Upper lobe of right lung (tissue), 1 donor: Measurements from ENCODE around the gene RXRA. TPM values are rescaled to one million over a fixed set of nuclear protein-coding genes. Genes with fewer than 3 reads are reported as not detected.

Source experiments
- ATAC-seq: fragments of 200-7000 bp; cut with Tn5 transposase; one replicate; pipeline ENCODE4 v1.9.1; 2020; ENCODE audit warnings: mild to moderate bottlenecking, moderate library complexity
- DNase-seq: peaks from one replicate; pipeline ENCODE4 v3.0.0-alpha.2; 2020
- H3K27ac ChIP-seq: fragments of 200-600 bp; one replicate; pipeline ENCODE4 v1.8.0; 2022
- H3K27me3 ChIP-seq: fragments of 200-600 bp; one replicate; pipeline ENCODE4 v1.8.0; 2022; ENCODE audit warnings: mild to moderate bottlenecking
- H3K36me3 ChIP-seq: fragments of 200-600 bp; one replicate; pipeline ENCODE4 v1.8.0; 2022
- H3K4me1 ChIP-seq: fragments of 200-600 bp; one replicate; pipeline ENCODE4 v1.8.0; 2022
- H3K4me3 ChIP-seq: fragments of 200-600 bp; one replicate; pipeline ENCODE4 v1.8.0; 2022; ENCODE audit warnings: mild to moderate bottlenecking
- H3K9me3 ChIP-seq: fragments of 200-600 bp; one replicate; pipeline ENCODE4 v1.8.0; 2022
- intact Hi-C: fragments of 100-400 bp; cut with DNase I; formaldehyde crosslinking; loops from one replicate; pipeline ENCODE4 v1.11.0; 2022
- total RNA-seq: library from RNA; stranded (reverse); fragmentation: NEBNext Ultra II Directional; extraction: Animal tissue kit (Norgen Biotek cat#: 25700); gene quantifications from one replicate; pipeline ENCODE4 v1.2.1, GENCODE V29; 2021
- TF ChIP-seq, protein P1 (sequence below): fragments of 200-600 bp; IDR thresholded peaks from one replicate; pipeline ENCODE4 v1.8.0; 2022; ENCODE audit warnings: antibody characterized with exemption
- donor health status: DM: no; HTN: yes; CAD: no; lungs with severe emphysema.

Gene RXRA
- total RNA-seq, 1 donor from 2014 or later, result 80.6 TPM

DNA sequence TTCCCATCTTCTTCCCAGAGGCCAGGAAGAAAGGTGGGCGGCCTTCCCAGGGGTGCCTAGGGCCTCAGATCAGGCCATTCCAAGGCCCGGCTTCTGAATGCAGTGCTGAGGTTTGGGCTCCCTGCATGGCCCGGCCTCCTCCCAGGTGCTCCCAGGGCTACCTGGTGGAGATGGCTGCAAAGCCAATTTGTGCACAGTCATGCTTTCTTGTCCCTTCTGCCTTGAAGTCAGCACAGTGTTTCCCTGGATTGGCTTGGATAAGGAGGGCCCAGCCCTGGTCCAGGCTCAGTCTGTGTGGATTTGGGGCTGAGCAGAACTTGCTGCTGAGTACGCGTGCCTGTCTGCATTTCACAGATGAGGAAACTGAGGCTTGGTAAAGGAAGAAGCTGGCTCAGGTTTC is 72.5 kb downstream of the RXRA start:
- Histone ChIP-seq H3K27me3 (no peaks in the 10 kb centered on the region), H3K9me3 (peaks cover 4% of the 10 kb centered on the region), H3K4me1 (peaks cover 48% of the 10 kb centered on the region), H3K4me3 (no peak overlapping the region), H3K36me3 (no peaks in the 10 kb centered on the region), H3K27ac (no peak overlapping the region)
- ATAC-seq (no peak), DNase-seq (no peak)
- intact Hi-C loops, result no loop called here
- TF ChIP-seq, protein P1, sequence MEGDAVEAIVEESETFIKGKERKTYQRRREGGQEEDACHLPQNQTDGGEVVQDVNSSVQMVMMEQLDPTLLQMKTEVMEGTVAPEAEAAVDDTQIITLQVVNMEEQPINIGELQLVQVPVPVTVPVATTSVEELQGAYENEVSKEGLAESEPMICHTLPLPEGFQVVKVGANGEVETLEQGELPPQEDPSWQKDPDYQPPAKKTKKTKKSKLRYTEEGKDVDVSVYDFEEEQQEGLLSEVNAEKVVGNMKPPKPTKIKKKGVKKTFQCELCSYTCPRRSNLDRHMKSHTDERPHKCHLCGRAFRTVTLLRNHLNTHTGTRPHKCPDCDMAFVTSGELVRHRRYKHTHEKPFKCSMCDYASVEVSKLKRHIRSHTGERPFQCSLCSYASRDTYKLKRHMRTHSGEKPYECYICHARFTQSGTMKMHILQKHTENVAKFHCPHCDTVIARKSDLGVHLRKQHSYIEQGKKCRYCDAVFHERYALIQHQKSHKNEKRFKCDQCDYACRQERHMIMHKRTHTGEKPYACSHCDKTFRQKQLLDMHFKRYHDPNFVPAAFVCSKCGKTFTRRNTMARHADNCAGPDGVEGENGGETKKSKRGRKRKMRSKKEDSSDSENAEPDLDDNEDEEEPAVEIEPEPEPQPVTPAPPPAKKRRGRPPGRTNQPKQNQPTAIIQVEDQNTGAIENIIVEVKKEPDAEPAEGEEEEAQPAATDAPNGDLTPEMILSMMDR, result no peak

DNA sequence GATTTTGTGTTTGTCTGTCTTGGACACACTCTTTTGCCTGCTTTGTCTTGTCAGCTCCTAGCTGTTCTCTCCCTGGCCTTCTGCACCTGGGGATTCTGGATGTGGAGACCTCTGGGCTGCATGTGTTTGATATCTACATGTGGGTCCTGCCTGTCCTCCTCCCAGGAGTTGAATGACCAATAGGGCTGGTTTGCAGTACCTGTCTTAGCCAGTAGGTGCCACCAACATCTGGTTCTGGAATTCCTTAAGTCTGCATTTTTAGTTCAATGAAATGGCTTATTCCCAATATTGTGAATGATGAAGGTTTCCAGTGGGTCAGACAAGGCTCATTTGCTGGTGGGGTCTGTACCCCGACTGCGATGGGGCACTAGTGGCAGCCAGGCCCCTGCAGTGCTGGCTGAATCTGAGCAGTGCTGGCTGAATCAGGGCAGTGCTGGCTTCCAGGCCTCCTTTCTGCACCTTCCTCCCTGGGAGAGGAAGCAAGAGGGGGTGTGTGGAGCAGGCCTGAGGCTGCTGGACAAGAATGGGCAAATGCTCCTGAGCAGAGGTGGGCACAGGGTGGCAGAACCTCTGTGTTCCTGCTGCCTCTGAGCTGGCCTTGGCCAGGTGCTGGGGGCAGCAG is 73.3 kb downstream of the RXRA start:
- Histone ChIP-seq H3K27me3 (no peaks in the 10 kb centered on the region), H3K9me3 (peaks cover 4% of the 10 kb centered on the region), H3K36me3 (no peaks in the 10 kb centered on the region), H3K4me1 (peaks cover 56% of the 10 kb centered on the region), H3K4me3 (no peak overlapping the region), H3K27ac (no peak overlapping the region)
- intact Hi-C loops, result no loop called here
- TF ChIP-seq, protein P1, result peak; percentile 59
- no peak for DNase-seq
- no peak for ATAC-seq

DNA sequence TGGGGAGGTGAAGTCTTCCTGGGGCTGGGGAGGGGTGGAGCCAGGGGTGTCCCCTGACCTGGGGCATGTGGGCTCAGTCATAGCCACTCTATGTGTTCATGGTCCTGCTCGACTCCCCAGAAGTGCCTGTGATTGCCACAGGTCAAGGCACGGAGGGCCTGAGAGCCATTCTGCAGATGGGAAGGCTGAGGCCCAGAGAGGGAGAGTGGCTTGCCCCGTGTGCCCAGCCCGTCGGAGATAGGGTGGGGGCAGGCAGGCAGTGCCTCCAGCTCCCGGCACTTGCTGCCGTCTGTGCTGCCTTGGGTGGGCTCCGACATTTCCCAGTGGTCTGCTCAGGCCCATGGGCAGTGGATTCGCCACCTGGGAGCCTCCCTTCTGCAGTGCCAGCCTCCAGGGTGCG is 74.0 kb downstream of the RXRA start:
- DNase-seq (no peak), ATAC-seq (no peak)
- Histone ChIP-seq H3K4me1 (peaks cover 56% of the 10 kb centered on the region), H3K27ac (no peak overlapping the region), H3K4me3 (no peak overlapping the region), H3K36me3 (no peaks in the 10 kb centered on the region), H3K27me3 (no peaks in the 10 kb centered on the region), H3K9me3 (peaks cover 4% of the 10 kb centered on the region)
- intact Hi-C loops, result no loop called here
- TF ChIP-seq, protein P1, result no peak

DNA sequence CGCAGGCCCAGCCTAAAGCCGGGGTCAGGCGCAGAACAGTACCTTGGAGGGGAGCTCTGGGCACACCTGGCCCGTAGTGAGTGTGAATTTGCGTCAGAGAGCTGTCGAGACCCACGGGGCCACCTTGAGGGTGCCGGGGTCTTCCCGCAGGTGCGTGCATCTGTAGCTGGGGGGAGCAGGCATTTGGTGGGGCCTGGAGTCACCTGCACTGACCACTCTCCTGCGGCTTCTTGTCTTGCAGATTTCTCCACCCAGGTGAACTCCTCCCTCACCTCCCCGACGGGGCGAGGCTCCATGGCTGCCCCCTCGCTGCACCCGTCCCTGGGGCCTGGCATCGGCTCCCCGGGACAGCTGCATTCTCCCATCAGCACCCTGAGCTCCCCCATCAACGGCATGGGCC is 75.1 kb downstream of the RXRA start:
- Histone ChIP-seq H3K4me3 (no peak overlapping the region), H3K4me1 (peaks cover 56% of the 10 kb centered on the region)

DNA sequence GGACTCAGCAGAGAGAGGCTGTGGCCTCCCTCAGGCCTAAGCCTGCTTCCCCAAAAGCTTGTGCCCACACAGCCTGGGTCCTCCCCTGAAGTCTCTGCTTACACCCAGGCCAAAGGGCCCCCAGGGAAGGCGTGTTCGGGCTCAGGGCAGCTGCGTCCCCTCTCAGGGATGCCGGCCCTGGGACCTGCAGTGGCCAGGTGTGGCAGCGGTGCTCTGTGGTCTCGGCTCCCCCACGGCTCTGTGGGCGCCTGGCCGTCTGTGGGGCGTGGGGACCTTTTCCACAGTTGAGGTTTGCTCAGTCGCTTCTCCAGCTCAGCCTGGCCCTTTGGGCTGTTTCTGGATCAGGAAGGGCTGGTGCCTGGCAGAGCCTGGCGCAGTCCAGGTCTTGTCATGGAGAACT is 75.9 kb downstream of the RXRA start:
- Histone ChIP-seq H3K27me3 (no peaks in the 10 kb centered on the region), H3K4me1 (peaks cover 56% of the 10 kb centered on the region), H3K36me3 (no peaks in the 10 kb centered on the region), H3K9me3 (peaks cover 4% of the 10 kb centered on the region), H3K27ac (no peak overlapping the region), H3K4me3 (no peak overlapping the region)
- intact Hi-C loops, result no loop called here
- TF ChIP-seq, protein P1, result no peak
- ATAC-seq (no peak), DNase-seq (no peak)

More for the DNA sequence above, 75.1 kb downstream of the RXRA start:
- no peak overlapping the region for H3K27ac ChIP-seq
- H3K36me3 ChIP-seq, result no peaks in the 10 kb centered on the region
- TF ChIP-seq, protein P1, result no peak
- H3K27me3 ChIP-seq, result no peaks in the 10 kb centered on the region
- peaks cover 4% of the 10 kb centered on the region for H3K9me3 ChIP-seq
- DNase-seq, result no peak
- no peak for ATAC-seq
- intact Hi-C loops, result no loop called here

DNA sequence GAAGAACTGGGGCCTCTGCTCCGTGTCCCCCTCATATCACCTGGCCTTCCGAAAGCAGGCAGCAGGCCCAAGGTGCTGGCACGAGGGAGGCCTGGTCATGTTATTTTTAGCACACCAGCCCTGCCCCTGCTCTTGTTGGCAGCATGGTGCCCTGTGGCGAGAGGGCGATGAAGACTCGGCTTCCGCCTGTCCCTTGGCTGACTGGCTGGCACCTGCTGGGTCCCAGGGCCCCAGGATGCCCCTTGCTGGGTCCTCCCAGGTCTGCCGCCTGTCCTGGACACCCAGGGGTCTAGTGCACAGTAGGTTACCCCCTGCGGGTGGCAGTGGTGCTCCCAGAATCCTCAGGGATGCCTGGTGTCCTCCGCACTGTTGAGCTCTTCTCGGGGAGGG is 77.0 kb downstream of the RXRA start:
- Histone ChIP-seq H3K9me3 (peaks cover 4% of the 10 kb centered on the region), H3K27ac (peak overlapping the region; percentile 61), H3K36me3 (no peaks in the 10 kb centered on the region), H3K27me3 (no peaks in the 10 kb centered on the region), H3K4me3 (no peak overlapping the region), H3K4me1 (peaks cover 58% of the 10 kb centered on the region)
- DNase-seq (no peak), ATAC-seq (no peak)
- intact Hi-C loops, result no loop called here
- TF ChIP-seq, protein P1, result no peak
